SK-N-MC (cell line): Measurements from ENCODE around the gene AIP.

ENCODE experiments used
- EZH2 ChIP-seq: fragments of 200-600 bp; sonication (generic); IDR thresholded peaks from one replicate; pipeline ENCODE4 v1.6.1; 2017; ENCODE audit warnings: antibody characterized with exemption
- POLR2AphosphoS5 ChIP-seq: IDR thresholded peaks from 2 replicates; pipeline ENCODE4 v1.6.1; 2012; ENCODE audit warnings: mild to moderate bottlenecking, low read depth, low read length, borderline replicate concordance

- TF ChIP-seq EZH2 (no peak), POLR2AphosphoS5 (no peak)
Measured at GRCh38 chr11:67456068-67456705, 26.6 kb upstream of the AIP start.
